HCT116 (cell line): ENCODE data around the gene KLRF2.

Source experiments
- EGR1 ChIP-seq: IDR thresholded peaks from 2 replicates; pipeline ENCODE4 v1.6.1; 2012; ENCODE audit warnings: low read depth
- POLR2A ChIP-seq: IDR thresholded peaks from 2 replicates; pipeline ENCODE4 v1.7.0; 2011; ENCODE audit warnings: borderline replicate concordance; ENCODE audit not compliant: insufficient read depth, insufficient read length; ENCODE audit errors: extremely low read depth
- RAD21 ChIP-seq: IDR thresholded peaks from 2 replicates; pipeline ENCODE4 v1.6.1; 2012; ENCODE audit warnings: low read depth, mild to moderate bottlenecking
- TCF7L2 ChIP-seq: IDR thresholded peaks from 2 replicates; pipeline ENCODE4 v1.7.0; 2011; ENCODE audit warnings: borderline replicate concordance, inconsistent platforms; ENCODE audit not compliant: insufficient read depth, insufficient read length; ENCODE audit errors: extremely low read depth
- TF ChIP-seq, protein P1 (sequence below), 3 experiments: fragments of 200-600 bp in 1 of 3; sonication (generic) in 1 of 3; IDR thresholded peaks in 2 of 3; conservative IDR thresholded peaks in 1 of 3; 2 replicates each; pipeline ENCODE4 v1.5.1; 2012 to 2017; ENCODE audit warnings: low read depth in 2 of 3, low read length in 2 of 3, antibody characterized with exemption in 1 of 3, borderline replicate concordance in 1 of 3, control low read depth in 1 of 3, mild to moderate bottlenecking in 1 of 3, mixed read lengths in 1 of 3, mixed run types in 1 of 3, moderate library complexity in 1 of 3; ENCODE audit not compliant: insufficient read depth in 1 of 3
- TF ChIP-seq, protein P2 (sequence below): IDR thresholded peaks from 2 replicates; pipeline ENCODE4 v1.6.1; 2012; ENCODE audit warnings: low read depth

- TF ChIP-seq TCF7L2 (no peak), POLR2A (no peak), EGR1 (no peak), RAD21 (no peak)
- TF ChIP-seq, protein P1, sequence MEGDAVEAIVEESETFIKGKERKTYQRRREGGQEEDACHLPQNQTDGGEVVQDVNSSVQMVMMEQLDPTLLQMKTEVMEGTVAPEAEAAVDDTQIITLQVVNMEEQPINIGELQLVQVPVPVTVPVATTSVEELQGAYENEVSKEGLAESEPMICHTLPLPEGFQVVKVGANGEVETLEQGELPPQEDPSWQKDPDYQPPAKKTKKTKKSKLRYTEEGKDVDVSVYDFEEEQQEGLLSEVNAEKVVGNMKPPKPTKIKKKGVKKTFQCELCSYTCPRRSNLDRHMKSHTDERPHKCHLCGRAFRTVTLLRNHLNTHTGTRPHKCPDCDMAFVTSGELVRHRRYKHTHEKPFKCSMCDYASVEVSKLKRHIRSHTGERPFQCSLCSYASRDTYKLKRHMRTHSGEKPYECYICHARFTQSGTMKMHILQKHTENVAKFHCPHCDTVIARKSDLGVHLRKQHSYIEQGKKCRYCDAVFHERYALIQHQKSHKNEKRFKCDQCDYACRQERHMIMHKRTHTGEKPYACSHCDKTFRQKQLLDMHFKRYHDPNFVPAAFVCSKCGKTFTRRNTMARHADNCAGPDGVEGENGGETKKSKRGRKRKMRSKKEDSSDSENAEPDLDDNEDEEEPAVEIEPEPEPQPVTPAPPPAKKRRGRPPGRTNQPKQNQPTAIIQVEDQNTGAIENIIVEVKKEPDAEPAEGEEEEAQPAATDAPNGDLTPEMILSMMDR (IDR thresholded peaks at IDR 0.05 in 2 of 3, conservative IDR thresholded peaks at IDR 0.05 in 1 of 3; ENCODE audit: borderline replicate concordance in 1 of 3, insufficient read depth in 1 of 3, low read depth in 2 of 3, low read length in 2 of 3), result no peak
- TF ChIP-seq, protein P2, sequence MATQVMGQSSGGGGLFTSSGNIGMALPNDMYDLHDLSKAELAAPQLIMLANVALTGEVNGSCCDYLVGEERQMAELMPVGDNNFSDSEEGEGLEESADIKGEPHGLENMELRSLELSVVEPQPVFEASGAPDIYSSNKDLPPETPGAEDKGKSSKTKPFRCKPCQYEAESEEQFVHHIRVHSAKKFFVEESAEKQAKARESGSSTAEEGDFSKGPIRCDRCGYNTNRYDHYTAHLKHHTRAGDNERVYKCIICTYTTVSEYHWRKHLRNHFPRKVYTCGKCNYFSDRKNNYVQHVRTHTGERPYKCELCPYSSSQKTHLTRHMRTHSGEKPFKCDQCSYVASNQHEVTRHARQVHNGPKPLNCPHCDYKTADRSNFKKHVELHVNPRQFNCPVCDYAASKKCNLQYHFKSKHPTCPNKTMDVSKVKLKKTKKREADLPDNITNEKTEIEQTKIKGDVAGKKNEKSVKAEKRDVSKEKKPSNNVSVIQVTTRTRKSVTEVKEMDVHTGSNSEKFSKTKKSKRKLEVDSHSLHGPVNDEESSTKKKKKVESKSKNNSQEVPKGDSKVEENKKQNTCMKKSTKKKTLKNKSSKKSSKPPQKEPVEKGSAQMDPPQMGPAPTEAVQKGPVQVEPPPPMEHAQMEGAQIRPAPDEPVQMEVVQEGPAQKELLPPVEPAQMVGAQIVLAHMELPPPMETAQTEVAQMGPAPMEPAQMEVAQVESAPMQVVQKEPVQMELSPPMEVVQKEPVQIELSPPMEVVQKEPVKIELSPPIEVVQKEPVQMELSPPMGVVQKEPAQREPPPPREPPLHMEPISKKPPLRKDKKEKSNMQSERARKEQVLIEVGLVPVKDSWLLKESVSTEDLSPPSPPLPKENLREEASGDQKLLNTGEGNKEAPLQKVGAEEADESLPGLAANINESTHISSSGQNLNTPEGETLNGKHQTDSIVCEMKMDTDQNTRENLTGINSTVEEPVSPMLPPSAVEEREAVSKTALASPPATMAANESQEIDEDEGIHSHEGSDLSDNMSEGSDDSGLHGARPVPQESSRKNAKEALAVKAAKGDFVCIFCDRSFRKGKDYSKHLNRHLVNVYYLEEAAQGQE, result no peak
Observed at GRCh38 chr12:9931245-9931644, 50.0 kb downstream of the KLRF2 start.
